ENCODE measurements around the gene LRRC8E. TPM values are rescaled to one million over a fixed set of nuclear protein-coding genes. Genes with fewer than 3 reads are reported as not detected.

LRRC8E gene
- total and polyA plus RNA-seq, 4 donors, result 1.8 to 3.3 (median 2.4) TPM; not detected in 1

DNA sequence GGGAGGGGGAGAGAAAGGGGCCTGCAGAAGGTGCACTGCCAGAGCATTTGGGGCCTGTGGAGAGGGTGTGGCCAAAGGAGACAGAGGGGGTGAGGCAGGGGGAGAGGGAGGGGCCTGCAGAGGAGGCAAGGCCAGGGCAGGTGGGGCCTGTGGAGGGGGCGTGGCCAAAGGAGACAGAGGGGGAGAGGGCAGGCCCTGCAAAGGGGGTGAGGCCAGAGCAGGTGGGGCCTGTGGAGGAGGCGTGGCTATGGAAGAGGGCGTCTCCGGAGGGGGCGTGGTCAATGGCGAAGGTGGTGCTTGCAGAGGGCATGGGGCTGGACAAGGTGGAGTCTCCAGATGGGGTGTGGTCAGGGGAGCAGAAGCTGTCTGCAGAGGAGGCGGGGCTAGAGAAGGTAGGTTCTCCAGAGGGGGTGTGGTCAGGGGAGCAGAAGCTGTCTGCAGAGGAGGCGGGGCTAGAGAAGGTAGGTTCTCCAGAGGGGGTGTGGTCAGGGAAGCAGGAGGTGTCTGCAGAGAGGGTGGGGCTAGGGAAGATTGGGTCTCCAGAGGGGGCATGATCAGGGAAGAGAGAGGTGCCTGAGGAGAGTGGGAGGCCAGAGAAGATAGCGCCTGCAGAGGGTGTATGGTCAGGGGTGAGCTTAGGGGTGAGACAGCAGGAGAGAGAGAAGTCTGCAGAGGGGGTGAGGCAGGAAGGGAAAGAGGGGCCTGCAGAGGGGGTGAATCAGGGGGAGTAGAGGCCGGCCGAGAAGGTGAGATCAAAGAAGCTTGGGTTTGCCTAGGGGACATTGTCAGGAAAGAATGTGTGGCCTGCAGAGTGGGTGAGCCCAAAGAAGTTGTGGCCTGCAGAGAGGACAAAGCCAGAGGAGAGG lies 17.5 kb upstream of the LRRC8E start (continued):
- TF ChIP-seq JUND (IDR thresholded peaks at IDR 0.05), result no peak
- TF ChIP-seq, protein P1, sequence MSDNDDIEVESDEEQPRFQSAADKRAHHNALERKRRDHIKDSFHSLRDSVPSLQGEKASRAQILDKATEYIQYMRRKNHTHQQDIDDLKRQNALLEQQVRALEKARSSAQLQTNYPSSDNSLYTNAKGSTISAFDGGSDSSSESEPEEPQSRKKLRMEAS (IDR thresholded peaks at IDR 0.05), result no peak
- TF ChIP-seq, protein P2, sequence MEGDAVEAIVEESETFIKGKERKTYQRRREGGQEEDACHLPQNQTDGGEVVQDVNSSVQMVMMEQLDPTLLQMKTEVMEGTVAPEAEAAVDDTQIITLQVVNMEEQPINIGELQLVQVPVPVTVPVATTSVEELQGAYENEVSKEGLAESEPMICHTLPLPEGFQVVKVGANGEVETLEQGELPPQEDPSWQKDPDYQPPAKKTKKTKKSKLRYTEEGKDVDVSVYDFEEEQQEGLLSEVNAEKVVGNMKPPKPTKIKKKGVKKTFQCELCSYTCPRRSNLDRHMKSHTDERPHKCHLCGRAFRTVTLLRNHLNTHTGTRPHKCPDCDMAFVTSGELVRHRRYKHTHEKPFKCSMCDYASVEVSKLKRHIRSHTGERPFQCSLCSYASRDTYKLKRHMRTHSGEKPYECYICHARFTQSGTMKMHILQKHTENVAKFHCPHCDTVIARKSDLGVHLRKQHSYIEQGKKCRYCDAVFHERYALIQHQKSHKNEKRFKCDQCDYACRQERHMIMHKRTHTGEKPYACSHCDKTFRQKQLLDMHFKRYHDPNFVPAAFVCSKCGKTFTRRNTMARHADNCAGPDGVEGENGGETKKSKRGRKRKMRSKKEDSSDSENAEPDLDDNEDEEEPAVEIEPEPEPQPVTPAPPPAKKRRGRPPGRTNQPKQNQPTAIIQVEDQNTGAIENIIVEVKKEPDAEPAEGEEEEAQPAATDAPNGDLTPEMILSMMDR (IDR thresholded peaks at IDR 0.05; ENCODE audit: low read depth, low read length, missing input control), result no peak
- no peak for TF ChIP-seq HNF4G (IDR thresholded peaks at IDR 0.05)
- no peak for TF ChIP-seq RAD21 (IDR thresholded peaks at IDR 0.05)
- TF ChIP-seq ATF3 (IDR thresholded peaks at IDR 0.05), result no peak

GRCh38 chr19:7871437-7872305 lies 16.6 kb upstream of the LRRC8E start:
- H3K36me3 ChIP-seq (ENCODE audit: control insufficient read depth in 4 of 4, insufficient read depth in 3 of 4, low read depth in 1 of 4, low read length in 3 of 4), result no peaks in the 10 kb centered on the region
- no peak overlapping the region for H3K27ac ChIP-seq (ENCODE audit: low read depth in 1 of 2, low read length in 2 of 2)
- no peak overlapping the region for H3K9ac ChIP-seq (ENCODE audit: low read depth in 1 of 2, low read length in 2 of 2)
- TF ChIP-seq SP1 (IDR thresholded peaks at IDR 0.05) (peak; percentile 17), JUND (IDR thresholded peaks at IDR 0.05) (no peak)
- TF ChIP-seq, protein P2 (IDR thresholded peaks at IDR 0.05; ENCODE audit: low read depth, low read length, missing input control), result no peak
- no peaks in the 10 kb centered on the region for H3K9me3 ChIP-seq (ENCODE audit: control insufficient read depth in 4 of 4, low read length in 3 of 4)
- no peak overlapping the region for H3K4me3 ChIP-seq (ENCODE audit: low read depth in 1 of 3, low read length in 3 of 3)
- peak; percentile 86 for DNase-seq (ENCODE audit: low spot score)
- WGBS, result 12% methylated on average over 33 of the region's 33 CpGs
- H3K4me1 ChIP-seq (ENCODE audit: control insufficient read depth in 4 of 4, insufficient read depth in 4 of 4, low read length in 3 of 4), result peaks cover 9 to 32% (median 13%) of the 10 kb centered on the region in 4 donors
- peaks cover 0 to 8% (median 6%) of the 10 kb centered on the region in 4 donors for H3K27me3 ChIP-seq (ENCODE audit: control insufficient read depth in 4 of 4, insufficient read depth in 4 of 4, low read length in 3 of 4)

- no peak for DNase-seq (ENCODE audit: low spot score)
- Histone ChIP-seq H3K9me3 (ENCODE audit: control insufficient read depth in 4 of 4, low read length in 3 of 4) (no peaks in the 10 kb centered on the region), H3K27ac (ENCODE audit: low read depth in 1 of 2, low read length in 2 of 2) (no peak overlapping the region), H3K9ac (ENCODE audit: low read depth in 1 of 2, low read length in 2 of 2) (no peak overlapping the region), H3K4me1 (ENCODE audit: control insufficient read depth in 4 of 4, insufficient read depth in 4 of 4, low read length in 3 of 4) (peaks cover 9 to 32% (median 13%) of the 10 kb centered on the region in 4 donors), H3K4me3 (ENCODE audit: low read depth in 1 of 3, low read length in 3 of 3) (no peak overlapping the region), H3K27me3 (ENCODE audit: control insufficient read depth in 4 of 4, insufficient read depth in 4 of 4, low read length in 3 of 4) (peaks cover 0 to 8% (median 6%) of the 10 kb centered on the region in 4 donors), H3K36me3 (ENCODE audit: control insufficient read depth in 4 of 4, insufficient read depth in 3 of 4, low read depth in 1 of 4, low read length in 3 of 4) (no peaks in the 10 kb centered on the region)
- 53% methylated on average over 47 of the region's 47 CpGs for WGBS
- no peak for TF ChIP-seq ZBTB33 (IDR thresholded peaks at IDR 0.05)
Observed at GRCh38 chr19:7872306-7873204, 15.8 kb upstream of the LRRC8E start.
